GM12875 (cell line): ENCODE results near the gene ALS2CL.

ENCODE experiments used
- H3K4me3 ChIP-seq: one replicate; pipeline ENCODE4 v1.5.1; 2011; ENCODE audit warnings: low read depth, low read length, control low read depth
- TF ChIP-seq, protein P1 (sequence below): IDR thresholded peaks from 2 replicates; pipeline ENCODE4 v1.5.1; 2011; ENCODE audit warnings: low read depth, mild to moderate bottlenecking, control low read depth, inconsistent platforms, low read length, moderate library complexity, borderline replicate concordance; ENCODE audit not compliant: insufficient read depth

ALS2CL gene

GRCh38 chr3:46670000-46670890 lies 23.2 kb downstream of the ALS2CL start:
- TF ChIP-seq, protein P1, sequence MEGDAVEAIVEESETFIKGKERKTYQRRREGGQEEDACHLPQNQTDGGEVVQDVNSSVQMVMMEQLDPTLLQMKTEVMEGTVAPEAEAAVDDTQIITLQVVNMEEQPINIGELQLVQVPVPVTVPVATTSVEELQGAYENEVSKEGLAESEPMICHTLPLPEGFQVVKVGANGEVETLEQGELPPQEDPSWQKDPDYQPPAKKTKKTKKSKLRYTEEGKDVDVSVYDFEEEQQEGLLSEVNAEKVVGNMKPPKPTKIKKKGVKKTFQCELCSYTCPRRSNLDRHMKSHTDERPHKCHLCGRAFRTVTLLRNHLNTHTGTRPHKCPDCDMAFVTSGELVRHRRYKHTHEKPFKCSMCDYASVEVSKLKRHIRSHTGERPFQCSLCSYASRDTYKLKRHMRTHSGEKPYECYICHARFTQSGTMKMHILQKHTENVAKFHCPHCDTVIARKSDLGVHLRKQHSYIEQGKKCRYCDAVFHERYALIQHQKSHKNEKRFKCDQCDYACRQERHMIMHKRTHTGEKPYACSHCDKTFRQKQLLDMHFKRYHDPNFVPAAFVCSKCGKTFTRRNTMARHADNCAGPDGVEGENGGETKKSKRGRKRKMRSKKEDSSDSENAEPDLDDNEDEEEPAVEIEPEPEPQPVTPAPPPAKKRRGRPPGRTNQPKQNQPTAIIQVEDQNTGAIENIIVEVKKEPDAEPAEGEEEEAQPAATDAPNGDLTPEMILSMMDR = no peak
- no peak overlapping the region for H3K4me3 ChIP-seq

DNA sequence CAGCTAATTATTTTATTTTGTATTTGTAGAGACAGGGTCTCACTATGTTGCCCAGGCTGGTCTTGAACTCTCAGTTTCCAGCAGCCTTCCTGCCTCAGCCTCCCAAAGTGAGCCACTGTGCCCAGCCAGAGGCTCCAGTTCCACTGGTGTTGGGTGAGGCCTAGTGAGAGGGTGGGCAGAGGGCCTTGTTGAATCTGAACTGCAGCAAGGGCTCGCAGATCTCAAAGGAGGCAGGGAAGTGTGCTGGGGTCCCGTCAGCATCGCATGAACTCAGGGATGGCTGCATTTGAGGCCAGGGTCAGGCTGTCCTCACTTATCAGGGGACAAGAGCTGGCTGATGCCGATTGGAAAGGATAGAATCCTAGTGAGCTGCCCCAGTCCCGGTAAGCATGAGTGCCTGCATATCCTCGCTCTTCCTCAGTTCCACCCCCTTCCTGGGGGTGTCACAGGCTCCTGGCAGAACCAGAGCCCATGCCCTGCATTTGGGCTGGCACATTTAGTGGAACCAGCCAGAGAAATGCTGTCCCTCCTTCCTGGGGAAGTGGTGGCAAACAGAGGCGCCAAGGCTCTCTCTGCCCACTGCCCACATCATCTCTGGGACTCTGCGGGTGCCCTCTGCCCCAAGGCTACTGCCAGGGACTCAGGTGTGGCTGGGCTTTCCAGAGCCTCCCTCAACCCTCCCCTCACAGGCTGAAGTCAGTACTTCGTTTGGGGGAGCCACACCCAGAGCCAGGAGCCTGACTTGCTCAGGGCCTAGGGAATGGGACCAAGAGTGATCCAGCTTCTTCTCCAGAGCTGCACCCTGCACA lies 24.1 kb downstream of the ALS2CL start:
- TF ChIP-seq, protein P1 = no peak
- no peak overlapping the region for H3K4me3 ChIP-seq

DNA sequence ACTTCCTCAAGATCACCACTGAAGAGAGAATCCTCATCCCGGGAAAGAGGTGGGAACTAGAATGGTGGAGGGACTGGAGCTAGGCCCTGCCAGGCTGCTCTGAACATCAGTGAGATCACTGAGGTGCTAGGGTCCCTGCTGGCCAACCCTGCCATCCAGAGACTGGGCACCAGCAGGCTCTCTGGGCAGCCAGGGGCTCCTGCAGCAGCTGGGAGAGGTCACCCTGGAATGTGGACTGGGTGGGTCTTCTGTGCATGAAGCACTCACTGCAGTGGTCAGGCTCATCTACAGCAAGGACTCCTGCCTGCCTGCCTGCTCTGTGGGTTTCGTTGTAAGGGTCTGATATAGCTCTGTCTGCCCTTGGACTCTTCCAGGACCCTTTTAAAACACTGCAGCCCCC lies 24.9 kb downstream of the ALS2CL start:
- TF ChIP-seq, protein P1 = no peak
- no peak overlapping the region for H3K4me3 ChIP-seq

DNA sequence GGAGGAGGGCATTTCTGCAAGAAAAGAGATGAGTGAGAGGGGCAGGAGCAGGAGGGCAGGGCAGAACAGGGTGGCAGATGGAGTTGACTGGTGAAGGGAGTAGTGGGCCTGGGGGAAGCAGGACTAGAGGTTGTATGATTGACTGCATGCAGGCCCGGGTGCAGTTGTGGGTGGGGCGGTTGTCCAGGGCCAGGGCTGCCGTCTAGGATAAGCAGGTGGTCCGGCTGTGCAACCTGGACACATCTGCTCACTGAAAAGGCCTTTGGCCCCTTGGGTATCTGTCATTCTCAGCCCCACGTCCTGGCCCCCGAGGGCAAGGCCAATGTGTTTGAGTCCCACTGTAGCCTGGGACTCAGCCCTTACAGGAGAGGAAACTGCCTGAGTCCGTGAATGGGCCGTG lies 25.4 kb downstream of the ALS2CL start:
- TF ChIP-seq, protein P1 = no peak
- no peak overlapping the region for H3K4me3 ChIP-seq

GRCh38 chr3:46667657-46668056 lies 25.8 kb downstream of the ALS2CL start:
- TF ChIP-seq, protein P1 = no peak
- no peak overlapping the region for H3K4me3 ChIP-seq

DNA sequence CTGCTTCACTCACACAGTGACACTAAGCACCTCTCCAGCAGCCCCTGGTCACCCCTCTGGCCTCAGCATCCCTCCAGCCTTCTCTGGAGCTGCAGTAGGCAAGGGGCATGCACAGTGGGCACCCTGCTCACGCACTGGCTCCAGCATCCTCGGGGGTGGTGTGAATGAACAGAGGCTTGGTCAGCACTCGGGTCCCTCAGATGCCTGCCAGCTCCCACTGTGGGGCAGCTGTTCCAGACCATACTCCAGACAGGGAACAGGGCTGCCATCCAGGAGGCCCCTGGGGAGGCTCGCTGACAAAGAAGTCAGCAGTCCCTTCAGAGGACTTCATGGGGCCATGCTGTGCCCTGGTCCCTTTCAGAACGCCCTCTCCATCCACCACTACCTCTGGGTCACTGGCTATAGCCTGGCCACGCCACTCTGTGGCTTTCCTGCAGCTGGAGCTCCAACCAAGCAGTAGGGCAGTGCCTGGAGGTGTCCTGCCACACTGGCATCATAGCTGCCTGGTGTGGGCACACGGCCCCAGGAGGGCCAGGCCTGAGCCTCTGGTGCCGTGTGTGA lies 26.3 kb downstream of the ALS2CL start:
- TF ChIP-seq, protein P1 = no peak
- H3K4me3 ChIP-seq = no peak overlapping the region
